Measurements from ENCODE around the gene NAA25. TPM values are rescaled to one million over a fixed set of nuclear protein-coding genes. Genes with fewer than 3 reads are reported as not detected.

NAA25 gene
- total RNA-seq, 4 donors from 2014 or later, result 21.1 to 68.6 (median 29.0) TPM

DNA sequence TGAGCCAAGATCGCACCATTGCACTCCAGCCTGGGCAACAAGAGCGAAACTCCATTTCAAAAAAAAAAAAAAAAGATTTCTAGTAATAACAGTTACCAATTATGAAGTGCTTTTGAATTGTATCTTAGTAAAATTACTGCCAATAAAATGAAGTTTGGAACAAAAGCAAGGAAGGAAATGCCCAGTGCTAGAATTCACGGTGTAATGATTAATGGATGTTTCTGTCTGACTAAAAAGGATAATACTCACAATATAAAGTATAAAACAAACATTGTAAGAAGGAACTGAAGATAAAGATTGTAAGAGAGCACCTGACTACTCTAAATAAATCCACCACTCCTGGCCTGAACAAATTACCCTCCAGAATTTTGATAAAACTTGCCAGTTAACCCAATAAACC is 99.7 kb downstream of the NAA25 start:
- no peaks in the 10 kb centered on the region for H3K27me3 ChIP-seq
- H3K36me3 ChIP-seq, result no peaks in the 10 kb centered on the region
- no peak overlapping the region for H3K27ac ChIP-seq
- no peaks in the 10 kb centered on the region for H3K9me3 ChIP-seq
- H3K4me1 ChIP-seq, result peaks cover 43% of the 10 kb centered on the region
- no peak overlapping the region for H3K4me3 ChIP-seq
- WGBS, result 69% methylated on average over 3 of the region's 3 CpGs
- DNase-seq (ENCODE audit: low spot score in 2 of 2), result no peak
- TF ChIP-seq POLR2A (IDR thresholded peaks at IDR 0.05) (no peak), POLR2AphosphoS5 (IDR thresholded peaks at IDR 0.05) (no peak), EP300 (IDR thresholded peaks at IDR 0.05) (no peak)
- TF ChIP-seq, protein P1, sequence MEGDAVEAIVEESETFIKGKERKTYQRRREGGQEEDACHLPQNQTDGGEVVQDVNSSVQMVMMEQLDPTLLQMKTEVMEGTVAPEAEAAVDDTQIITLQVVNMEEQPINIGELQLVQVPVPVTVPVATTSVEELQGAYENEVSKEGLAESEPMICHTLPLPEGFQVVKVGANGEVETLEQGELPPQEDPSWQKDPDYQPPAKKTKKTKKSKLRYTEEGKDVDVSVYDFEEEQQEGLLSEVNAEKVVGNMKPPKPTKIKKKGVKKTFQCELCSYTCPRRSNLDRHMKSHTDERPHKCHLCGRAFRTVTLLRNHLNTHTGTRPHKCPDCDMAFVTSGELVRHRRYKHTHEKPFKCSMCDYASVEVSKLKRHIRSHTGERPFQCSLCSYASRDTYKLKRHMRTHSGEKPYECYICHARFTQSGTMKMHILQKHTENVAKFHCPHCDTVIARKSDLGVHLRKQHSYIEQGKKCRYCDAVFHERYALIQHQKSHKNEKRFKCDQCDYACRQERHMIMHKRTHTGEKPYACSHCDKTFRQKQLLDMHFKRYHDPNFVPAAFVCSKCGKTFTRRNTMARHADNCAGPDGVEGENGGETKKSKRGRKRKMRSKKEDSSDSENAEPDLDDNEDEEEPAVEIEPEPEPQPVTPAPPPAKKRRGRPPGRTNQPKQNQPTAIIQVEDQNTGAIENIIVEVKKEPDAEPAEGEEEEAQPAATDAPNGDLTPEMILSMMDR (IDR thresholded peaks at IDR 0.05), result no peak

DNA sequence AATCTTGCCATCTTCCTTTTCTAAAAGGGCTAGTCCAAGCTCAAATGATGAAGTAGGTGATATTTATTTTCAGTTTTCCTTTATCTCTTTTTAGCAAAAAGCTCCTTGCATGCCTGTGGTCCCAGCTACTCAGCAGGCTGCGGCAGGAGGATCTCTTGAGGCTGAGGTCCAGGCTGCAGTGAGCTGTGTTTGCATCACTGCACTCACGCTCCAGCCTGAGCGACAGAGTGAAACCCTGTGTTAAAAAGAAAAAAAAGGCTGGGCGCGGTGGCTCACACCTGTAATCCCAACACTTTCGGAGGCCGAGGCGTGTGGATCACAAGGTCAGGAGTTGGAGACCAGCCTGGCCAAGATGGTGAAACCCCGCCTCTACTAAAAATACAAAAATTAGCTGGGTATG is 100.6 kb downstream of the NAA25 start:
- Histone ChIP-seq H3K4me3 (no peak overlapping the region), H3K27ac (no peak overlapping the region), H3K9me3 (no peaks in the 10 kb centered on the region), H3K27me3 (no peaks in the 10 kb centered on the region), H3K36me3 (no peaks in the 10 kb centered on the region), H3K4me1 (peaks cover 42% of the 10 kb centered on the region)
- TF ChIP-seq, protein P1 (IDR thresholded peaks at IDR 0.05), result no peak
- TF ChIP-seq POLR2AphosphoS5 (IDR thresholded peaks at IDR 0.05), result no peak
- no peak for TF ChIP-seq POLR2A (IDR thresholded peaks at IDR 0.05)
- no peak for TF ChIP-seq EP300 (IDR thresholded peaks at IDR 0.05)
- WGBS, result 90% methylated on average over 9 of the region's 9 CpGs
- DNase-seq (ENCODE audit: low spot score in 2 of 2), result no peak

DNA sequence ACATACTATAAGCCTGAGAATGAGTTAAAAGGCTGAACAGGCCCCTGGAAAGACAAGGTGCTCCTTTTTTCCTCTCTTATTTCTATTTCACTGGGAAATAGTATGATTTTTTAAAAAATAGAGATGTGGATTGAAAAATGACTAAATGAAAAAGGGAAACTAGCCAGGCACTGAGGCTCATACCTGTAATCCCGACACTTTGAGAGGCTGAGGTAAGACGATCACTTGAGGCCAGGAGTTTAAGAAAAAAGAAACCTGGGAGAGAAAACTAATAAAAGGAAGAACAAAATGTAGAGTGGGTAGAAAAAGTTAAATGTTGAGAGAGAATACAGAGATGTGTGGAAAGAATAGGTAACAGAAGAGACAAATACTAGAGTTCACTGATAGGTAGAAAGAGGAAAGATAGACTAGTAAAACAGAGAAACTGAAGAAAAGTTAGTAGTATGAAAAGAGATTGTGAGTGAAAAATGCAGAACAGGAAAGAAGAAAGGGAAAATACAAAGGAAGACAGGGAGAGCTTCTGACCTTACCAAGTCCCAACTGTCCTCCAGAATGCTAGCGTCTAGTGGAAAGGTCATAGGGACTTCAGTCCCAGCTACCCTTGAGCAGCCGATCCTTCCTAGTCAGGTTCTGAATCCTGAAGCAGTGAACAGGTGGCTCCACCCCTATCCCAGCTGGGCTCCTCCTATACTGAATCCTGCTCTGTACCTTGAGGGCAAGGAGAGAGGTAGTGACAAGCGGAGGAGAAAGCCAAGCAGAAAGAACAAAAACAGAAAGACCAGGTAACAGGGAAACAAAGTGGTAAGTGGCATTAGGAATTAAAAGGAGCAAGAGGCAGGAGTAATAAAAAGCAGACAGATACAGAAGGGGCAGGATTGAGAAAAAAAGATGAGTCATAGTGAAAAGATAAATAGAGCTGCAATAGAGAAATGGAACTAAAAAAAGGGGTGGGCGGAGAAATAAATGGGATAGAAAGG is 102.9 kb downstream of the NAA25 start:
- Histone ChIP-seq H3K27ac (peak overlapping the region; percentile 26), H3K27me3 (no peaks in the 10 kb centered on the region), H3K9me3 (no peaks in the 10 kb centered on the region), H3K36me3 (peaks cover 2% of the 10 kb centered on the region), H3K4me1 (peaks cover 22% of the 10 kb centered on the region), H3K4me3 (peak overlapping the region; percentile 15)
- 46% methylated on average over 6 of the region's 6 CpGs for WGBS
- no peak for DNase-seq (ENCODE audit: low spot score in 2 of 2)
- no peak for TF ChIP-seq POLR2A (IDR thresholded peaks at IDR 0.05)
- no peak for TF ChIP-seq POLR2AphosphoS5 (IDR thresholded peaks at IDR 0.05)
- TF ChIP-seq, protein P1 (IDR thresholded peaks at IDR 0.05), result no peak
- TF ChIP-seq EP300 (IDR thresholded peaks at IDR 0.05), result no peak

DNA sequence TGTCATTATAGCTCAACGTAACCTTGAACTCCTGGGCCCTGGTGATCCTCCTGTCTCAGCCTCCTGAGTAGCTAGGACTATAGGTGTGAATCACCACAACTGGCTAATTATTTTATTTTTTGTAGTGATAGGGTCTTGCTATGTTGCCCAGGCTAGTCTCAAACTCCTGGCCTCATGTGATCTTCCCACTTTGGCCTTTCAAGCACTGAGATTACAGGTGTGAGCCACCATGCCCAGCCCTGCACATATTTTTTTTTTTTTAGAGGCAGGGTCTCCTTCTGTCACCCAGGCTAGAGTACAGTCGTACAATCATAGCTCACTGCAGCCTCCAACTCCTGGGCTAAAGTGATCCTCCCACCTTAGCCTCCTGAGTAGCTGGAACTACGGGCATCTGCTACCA is 104.5 kb downstream of the NAA25 start:
- WGBS, result 93% methylated on average over 3 of the region's 3 CpGs
- H3K4me1 ChIP-seq, result peaks cover 18% of the 10 kb centered on the region
- no peaks in the 10 kb centered on the region for H3K9me3 ChIP-seq
- H3K27ac ChIP-seq, result no peak overlapping the region
- peaks cover 2% of the 10 kb centered on the region for H3K36me3 ChIP-seq
- H3K27me3 ChIP-seq, result no peaks in the 10 kb centered on the region
- no peak overlapping the region for H3K4me3 ChIP-seq
- no peak for TF ChIP-seq POLR2AphosphoS5 (IDR thresholded peaks at IDR 0.05)
- TF ChIP-seq POLR2A (IDR thresholded peaks at IDR 0.05), result no peak
- TF ChIP-seq, protein P1 (IDR thresholded peaks at IDR 0.05), result no peak
- TF ChIP-seq EP300 (IDR thresholded peaks at IDR 0.05), result no peak
- no peak for DNase-seq (ENCODE audit: low spot score in 2 of 2)

DNA sequence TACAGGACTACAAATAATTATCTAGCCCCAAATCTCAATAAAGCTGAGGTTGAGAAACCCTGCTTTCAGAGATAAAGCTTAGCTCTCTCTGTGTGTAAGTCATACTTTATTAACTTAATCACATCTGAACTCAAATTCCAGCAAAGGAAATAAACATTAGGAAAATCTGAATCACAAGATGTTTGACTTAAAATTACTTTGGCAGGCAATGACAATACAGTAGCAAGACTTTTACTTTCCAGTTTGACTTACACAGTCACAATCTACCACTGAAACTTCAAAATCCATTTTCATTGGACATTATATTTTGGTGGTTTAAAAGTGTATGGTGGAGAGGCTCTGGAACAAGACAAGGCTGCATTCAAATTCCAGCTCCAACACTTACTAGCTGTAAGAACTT is 107.0 kb downstream of the NAA25 start:
- DNase-seq (ENCODE audit: low spot score in 2 of 2), result no peak
- Histone ChIP-seq H3K4me3 (no peak overlapping the region), H3K27me3 (no peaks in the 10 kb centered on the region), H3K27ac (no peak overlapping the region), H3K9me3 (no peaks in the 10 kb centered on the region), H3K4me1 (peaks cover 11% of the 10 kb centered on the region), H3K36me3 (peaks cover 2% of the 10 kb centered on the region)
- TF ChIP-seq, protein P1 (IDR thresholded peaks at IDR 0.05), result no peak
- no peak for TF ChIP-seq EP300 (IDR thresholded peaks at IDR 0.05)
- TF ChIP-seq POLR2A (IDR thresholded peaks at IDR 0.05), result no peak
- no peak for TF ChIP-seq POLR2AphosphoS5 (IDR thresholded peaks at IDR 0.05)
